ENCODE measurements around the gene RPTOR. TPM values are rescaled to one million over a fixed set of nuclear protein-coding genes. Genes with fewer than 3 reads are reported as not detected.

RPTOR gene
- total RNA-seq, 2 experiments from 2014 or later: 48.1 to 87.8 TPM

- CTCF ChIA-PET (ENCODE audit: unreplicated experiment): no interaction called here
- Histone ChIP-seq H3K27ac (ENCODE audit: low read depth, low read length, poor library complexity, severe bottlenecking) (no peak overlapping the region), H3K4me3 (ENCODE audit: low read depth, low read length, poor library complexity, severe bottlenecking) (no peak overlapping the region), H3K36me3 (ENCODE audit: insufficient read depth, low read length) (no peaks in the 10 kb centered on the region), H2AFZ (ENCODE audit: low read length) (no peak overlapping the region), H3K9me2 (ENCODE audit: insufficient read depth, low read length) (no peaks in the 10 kb centered on the region), H3K4me1 (ENCODE audit: insufficient read depth, low read length, poor library complexity, severe bottlenecking) (no peaks in the 10 kb centered on the region), H3K4me2 (ENCODE audit: low read length) (no peak overlapping the region), H3K79me2 (ENCODE audit: insufficient read depth, low read depth, low read length) (no peaks in the 10 kb centered on the region), H4K20me1 (ENCODE audit: insufficient read depth, low read length) (no peaks in the 10 kb centered on the region), H3K9me3 (ENCODE audit: low read length) (peaks cover 10% of the 10 kb centered on the region; the same call in 1 of the 2 replicates)
- no TSS peak for BruUV-seq (replicated peaks)
- intact Hi-C loops (cut with micrococcal nuclease; ENCODE audit: unreplicated experiment): no loop called here
- TF ChIP-seq EZH2phosphoT487 (IDR thresholded peaks at IDR 0.05; ENCODE audit: borderline replicate concordance, low read depth, low read length): no peak
- TF ChIP-seq, protein P1, sequence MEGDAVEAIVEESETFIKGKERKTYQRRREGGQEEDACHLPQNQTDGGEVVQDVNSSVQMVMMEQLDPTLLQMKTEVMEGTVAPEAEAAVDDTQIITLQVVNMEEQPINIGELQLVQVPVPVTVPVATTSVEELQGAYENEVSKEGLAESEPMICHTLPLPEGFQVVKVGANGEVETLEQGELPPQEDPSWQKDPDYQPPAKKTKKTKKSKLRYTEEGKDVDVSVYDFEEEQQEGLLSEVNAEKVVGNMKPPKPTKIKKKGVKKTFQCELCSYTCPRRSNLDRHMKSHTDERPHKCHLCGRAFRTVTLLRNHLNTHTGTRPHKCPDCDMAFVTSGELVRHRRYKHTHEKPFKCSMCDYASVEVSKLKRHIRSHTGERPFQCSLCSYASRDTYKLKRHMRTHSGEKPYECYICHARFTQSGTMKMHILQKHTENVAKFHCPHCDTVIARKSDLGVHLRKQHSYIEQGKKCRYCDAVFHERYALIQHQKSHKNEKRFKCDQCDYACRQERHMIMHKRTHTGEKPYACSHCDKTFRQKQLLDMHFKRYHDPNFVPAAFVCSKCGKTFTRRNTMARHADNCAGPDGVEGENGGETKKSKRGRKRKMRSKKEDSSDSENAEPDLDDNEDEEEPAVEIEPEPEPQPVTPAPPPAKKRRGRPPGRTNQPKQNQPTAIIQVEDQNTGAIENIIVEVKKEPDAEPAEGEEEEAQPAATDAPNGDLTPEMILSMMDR (conservative IDR thresholded peaks at IDR 0.05; ENCODE audit: low read length): no peak
- POLR2A ChIA-PET: interaction anchor here (0.6 kb wide), 1 partner anchor 1908 kb away, joined by 3 read pairs; no protein-coding TSS in a partner anchor
- no peak for DNase-seq (ENCODE audit: low spot score)
These were observed 464.5 kb downstream of the RPTOR start for GRCh38 chr17:81009136-81009535.

DNA sequence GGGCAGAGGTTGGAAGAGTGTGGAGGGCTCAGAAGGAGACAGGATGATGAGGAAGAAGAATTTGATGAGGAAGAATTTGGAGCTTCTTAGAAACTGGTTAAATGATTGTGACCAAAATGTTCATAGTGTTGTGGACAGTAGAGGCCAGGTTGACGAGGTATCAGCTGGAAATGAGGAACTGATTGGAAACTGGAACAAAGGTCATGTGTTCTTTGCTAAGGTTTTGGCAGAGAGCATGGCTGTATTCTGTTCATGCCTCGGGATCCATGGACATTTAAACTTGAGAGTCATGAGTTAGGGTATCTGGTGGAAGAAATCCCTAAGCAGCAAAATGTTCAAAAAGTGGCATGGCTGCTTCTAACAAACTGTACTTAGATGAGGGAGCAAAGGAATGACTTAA is 466.3 kb downstream of the RPTOR start:
- H3K79me2 ChIP-seq (ENCODE audit: insufficient read depth, low read depth, low read length): no peaks in the 10 kb centered on the region
- no peaks in the 10 kb centered on the region for H4K20me1 ChIP-seq (ENCODE audit: insufficient read depth, low read length)
- BruUV-seq (replicated peaks): no TSS peak
- TF ChIP-seq, protein P1 (conservative IDR thresholded peaks at IDR 0.05; ENCODE audit: low read length): no peak
- TF ChIP-seq EZH2phosphoT487 (IDR thresholded peaks at IDR 0.05; ENCODE audit: borderline replicate concordance, low read depth, low read length): no peak
- intact Hi-C loops (cut with micrococcal nuclease; ENCODE audit: unreplicated experiment): no loop called here
- no peak overlapping the region for H3K4me2 ChIP-seq (ENCODE audit: low read length)
- DNase-seq (ENCODE audit: low spot score): no peak
- no peaks in the 10 kb centered on the region for H3K36me3 ChIP-seq (ENCODE audit: insufficient read depth, low read length)
- no peaks in the 10 kb centered on the region for H3K4me1 ChIP-seq (ENCODE audit: insufficient read depth, low read length, poor library complexity, severe bottlenecking)
- CTCF ChIA-PET (ENCODE audit: unreplicated experiment): no interaction called here
- no peak overlapping the region for H3K27ac ChIP-seq (ENCODE audit: low read depth, low read length, poor library complexity, severe bottlenecking)
- peaks cover 10% of the 10 kb centered on the region; the same call in 1 of the 2 replicates for H3K9me3 ChIP-seq (ENCODE audit: low read length)
- no peak overlapping the region for H3K4me3 ChIP-seq (ENCODE audit: low read depth, low read length, poor library complexity, severe bottlenecking)
- POLR2A ChIA-PET: no interaction called here
- no peaks in the 10 kb centered on the region for H3K9me2 ChIP-seq (ENCODE audit: insufficient read depth, low read length)
- no peak overlapping the region for H2AFZ ChIP-seq (ENCODE audit: low read length)

DNA sequence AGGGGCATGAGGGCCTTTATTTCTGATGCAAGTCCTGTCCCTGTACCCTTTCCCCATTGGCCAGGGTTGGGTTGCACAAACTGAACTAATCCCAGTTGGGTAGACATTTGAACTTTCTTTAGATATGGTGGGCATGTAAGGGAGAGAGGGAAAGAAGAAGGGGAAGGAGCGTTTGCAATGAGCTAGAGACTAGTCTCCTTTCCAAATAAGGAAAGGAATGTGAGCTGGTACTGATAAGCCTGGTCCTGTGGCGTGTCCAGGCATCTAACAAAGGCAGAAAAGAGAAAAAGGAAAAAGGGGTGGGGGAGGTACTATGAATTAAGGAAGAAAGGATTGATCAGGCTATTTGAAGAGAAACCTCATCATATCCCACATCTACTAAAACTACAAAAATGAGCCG is 467.3 kb downstream of the RPTOR start:
- H3K4me1 ChIP-seq (ENCODE audit: insufficient read depth, low read length, poor library complexity, severe bottlenecking): no peaks in the 10 kb centered on the region
- intact Hi-C loops (cut with micrococcal nuclease; ENCODE audit: unreplicated experiment): no loop called here
- no peak overlapping the region for H3K27ac ChIP-seq (ENCODE audit: low read depth, low read length, poor library complexity, severe bottlenecking)
- no peak overlapping the region for H2AFZ ChIP-seq (ENCODE audit: low read length)
- no peaks in the 10 kb centered on the region for H4K20me1 ChIP-seq (ENCODE audit: insufficient read depth, low read length)
- DNase-seq (ENCODE audit: low spot score): no peak
- H3K4me2 ChIP-seq (ENCODE audit: low read length): no peak overlapping the region
- H3K4me3 ChIP-seq (ENCODE audit: low read depth, low read length, poor library complexity, severe bottlenecking): no peak overlapping the region
- H3K9me2 ChIP-seq (ENCODE audit: insufficient read depth, low read length): no peaks in the 10 kb centered on the region
- no peaks in the 10 kb centered on the region for H3K79me2 ChIP-seq (ENCODE audit: insufficient read depth, low read depth, low read length)
- peaks cover 16% of the 10 kb centered on the region for H3K9me3 ChIP-seq (ENCODE audit: low read length)
- ChIA-PET POLR2A (interaction anchor here (0.7 kb wide), 1 partner anchor 417 kb away, joined by 4 read pairs; no protein-coding TSS in a partner anchor), CTCF (ENCODE audit: unreplicated experiment) (no interaction called here)
- TF ChIP-seq EZH2phosphoT487 (IDR thresholded peaks at IDR 0.05; ENCODE audit: borderline replicate concordance, low read depth, low read length): no peak
- TF ChIP-seq, protein P1 (conservative IDR thresholded peaks at IDR 0.05; ENCODE audit: low read length): no peak
- BruUV-seq (replicated peaks): no TSS peak
- H3K36me3 ChIP-seq (ENCODE audit: insufficient read depth, low read length): no peaks in the 10 kb centered on the region

All from OCI-LY7 (cell line).